Natural killer cell (primary cell): ENCODE data around the gene TENM4. TPM values are rescaled to one million over a fixed set of nuclear protein-coding genes. Genes with fewer than 3 reads are reported as not detected.

ENCODE experiments used
- ATAC-seq, 3 donors: fragments of 150-1000 bp in 2 of 3; fragments of 200-7000 bp in 1 of 3; cut with Tn5 transposase; 1 replicate in 1 of 3; 2 replicates in 2 of 3; pipeline ENCODE4 v1.10.0; 2021; ENCODE audit warnings: mild to moderate bottlenecking in 2 of 3, moderate library complexity in 2 of 3
- DNase-seq, 2 donors: peaks; one replicate each; pipeline versions ENCODE4 v3.0.0 to v3.0.0-alpha.2; 2013 to 2021; ENCODE audit warnings: mixed read lengths in 1 of 2
- H3K27ac ChIP-seq: one replicate; pipeline ENCODE4 v1.5.1; 2013; ENCODE audit warnings: mild to moderate bottlenecking, low read length
- H3K27me3 ChIP-seq: one replicate; pipeline ENCODE4 v1.6.1; 2013; ENCODE audit warnings: low read length; ENCODE audit not compliant: control insufficient read depth, insufficient read depth
- H3K36me3 ChIP-seq: one replicate; pipeline ENCODE4 v1.6.1; 2013; ENCODE audit warnings: low read length; ENCODE audit not compliant: control insufficient read depth, insufficient read depth
- H3K4me1 ChIP-seq: one replicate; pipeline ENCODE4 v1.6.1; 2013; ENCODE audit warnings: low read length; ENCODE audit not compliant: control insufficient read depth, insufficient read depth
- H3K4me3 ChIP-seq: one replicate; pipeline ENCODE4 v1.5.1; 2013; ENCODE audit warnings: low read length
- H3K9me3 ChIP-seq: one replicate; pipeline ENCODE4 v1.6.1; 2013; ENCODE audit warnings: low read length; ENCODE audit not compliant: control insufficient read depth, insufficient read depth
- H3K27ac Mint-ChIP-seq, 2 donors: one replicate each; pipeline ENCODE4 v1.8.0; 2022; ENCODE audit warnings: mild to moderate bottlenecking in 2 of 2, mixed read lengths in 2 of 2, moderate library complexity in 1 of 2
- H3K27me3 Mint-ChIP-seq, 2 donors: one replicate each; pipeline ENCODE4 v1.8.0; 2022; ENCODE audit warnings: low read depth in 2 of 2, mixed read lengths in 2 of 2
- H3K36me3 Mint-ChIP-seq: one replicate; pipeline ENCODE4 v1.8.0; 2022; ENCODE audit warnings: mixed read lengths
- H3K4me1 Mint-ChIP-seq, 2 donors: one replicate each; pipeline ENCODE4 v1.8.0; 2022; ENCODE audit warnings: mixed read lengths in 2 of 2
- H3K4me3 Mint-ChIP-seq: one replicate; pipeline ENCODE4 v1.8.0; 2022; ENCODE audit warnings: mild to moderate bottlenecking, moderate library complexity, mixed read lengths
- H3K9me3 Mint-ChIP-seq, 2 donors: one replicate each; pipeline ENCODE4 v1.8.0; 2022; ENCODE audit warnings: mixed read lengths in 2 of 2
- WGBS: methylation state at CpG from one replicate; pipeline ENCODE4 v1.1.7; 2013; ENCODE audit warnings: missing lambda C conversion rate; ENCODE audit not compliant: insufficient coverage; 5-methylcytosine and 5-hydroxymethylcytosine counted together
- intact Hi-C: fragments of 100-400 bp; cut with micrococcal nuclease; formaldehyde crosslinking; loops from one replicate; pipeline ENCODE4 v1.14.2; 2022
- total RNA-seq, 4 donors: library from RNA; stranded (reverse); fragments of 120-200 nt in 1 of 4; gene quantifications; one replicate each; pipeline versions ENCODE4 v1.2.3 to v1.2.4, GENCODE V29; 2013 to 2022
- TF ChIP-seq, protein P1 (sequence below): fragments of 200-600 bp; IDR thresholded peaks from one replicate; pipeline ENCODE4 v1.8.0; 2022; ENCODE audit warnings: antibody characterized with exemption

TENM4 gene
- total RNA-seq, 3 donors from 2014 or later (not counting 1 experiment from before 2014, with no cell fraction given), result 0.63 to 0.75 TPM; not detected in 1

DNA sequence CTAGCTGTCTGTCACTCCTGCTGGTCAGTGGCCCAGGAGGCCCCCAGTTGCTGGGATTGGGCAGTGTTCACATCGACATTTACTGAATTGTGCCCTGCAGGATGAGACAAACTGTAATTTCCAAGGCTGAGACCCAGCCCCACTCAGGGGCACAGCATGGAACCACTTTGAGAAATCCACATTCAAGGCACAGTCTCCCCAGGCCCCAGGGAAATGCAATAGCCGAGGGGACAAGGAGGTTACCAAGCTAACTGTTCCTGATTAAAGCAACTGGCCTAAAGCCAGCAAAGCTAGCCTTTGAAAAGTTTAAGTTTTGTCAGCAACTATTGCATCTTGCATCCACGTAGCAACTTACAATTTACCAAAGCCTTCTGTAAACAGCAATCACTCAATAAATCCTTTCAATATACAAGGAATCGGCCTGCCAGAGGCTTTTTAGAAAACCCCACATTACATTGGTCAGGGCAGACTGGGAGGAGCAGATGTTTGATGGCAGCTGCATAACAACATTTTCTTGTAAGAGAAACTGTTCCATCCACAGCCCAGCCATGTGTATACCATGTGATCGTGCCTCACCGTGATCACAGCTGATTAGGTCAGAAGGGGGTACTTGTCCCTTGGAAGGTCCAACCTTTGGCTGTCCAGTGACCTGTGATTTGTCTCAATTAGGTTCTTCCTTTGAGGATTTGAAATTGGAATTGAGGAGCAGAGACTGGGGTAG lies 103.9 kb downstream of the TENM4 start:
- ATAC-seq (no peak), DNase-seq (no peak)
- no peaks in the 10 kb centered on the region for H3K27me3 Mint-ChIP-seq
- Histone ChIP-seq H3K4me3 (no peak overlapping the region), H3K36me3 (no peaks in the 10 kb centered on the region), H3K27ac (no peak overlapping the region), H3K27me3 (no peaks in the 10 kb centered on the region), H3K9me3 (no peaks in the 10 kb centered on the region), H3K4me1 (no peaks in the 10 kb centered on the region)
- intact Hi-C loops, result no loop called here
- 83% methylated on average over 6 of the region's 6 CpGs for WGBS
- H3K9me3 Mint-ChIP-seq, result peaks cover 0 to 4% of the 10 kb centered on the region in 2 donors
- H3K4me1 Mint-ChIP-seq, result no peaks in the 10 kb centered on the region
- no peak overlapping the region for H3K4me3 Mint-ChIP-seq
- H3K36me3 Mint-ChIP-seq, result no peaks in the 10 kb centered on the region
- TF ChIP-seq, protein P1, sequence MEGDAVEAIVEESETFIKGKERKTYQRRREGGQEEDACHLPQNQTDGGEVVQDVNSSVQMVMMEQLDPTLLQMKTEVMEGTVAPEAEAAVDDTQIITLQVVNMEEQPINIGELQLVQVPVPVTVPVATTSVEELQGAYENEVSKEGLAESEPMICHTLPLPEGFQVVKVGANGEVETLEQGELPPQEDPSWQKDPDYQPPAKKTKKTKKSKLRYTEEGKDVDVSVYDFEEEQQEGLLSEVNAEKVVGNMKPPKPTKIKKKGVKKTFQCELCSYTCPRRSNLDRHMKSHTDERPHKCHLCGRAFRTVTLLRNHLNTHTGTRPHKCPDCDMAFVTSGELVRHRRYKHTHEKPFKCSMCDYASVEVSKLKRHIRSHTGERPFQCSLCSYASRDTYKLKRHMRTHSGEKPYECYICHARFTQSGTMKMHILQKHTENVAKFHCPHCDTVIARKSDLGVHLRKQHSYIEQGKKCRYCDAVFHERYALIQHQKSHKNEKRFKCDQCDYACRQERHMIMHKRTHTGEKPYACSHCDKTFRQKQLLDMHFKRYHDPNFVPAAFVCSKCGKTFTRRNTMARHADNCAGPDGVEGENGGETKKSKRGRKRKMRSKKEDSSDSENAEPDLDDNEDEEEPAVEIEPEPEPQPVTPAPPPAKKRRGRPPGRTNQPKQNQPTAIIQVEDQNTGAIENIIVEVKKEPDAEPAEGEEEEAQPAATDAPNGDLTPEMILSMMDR, result no peak
- H3K27ac Mint-ChIP-seq, result no peak overlapping the region

DNA sequence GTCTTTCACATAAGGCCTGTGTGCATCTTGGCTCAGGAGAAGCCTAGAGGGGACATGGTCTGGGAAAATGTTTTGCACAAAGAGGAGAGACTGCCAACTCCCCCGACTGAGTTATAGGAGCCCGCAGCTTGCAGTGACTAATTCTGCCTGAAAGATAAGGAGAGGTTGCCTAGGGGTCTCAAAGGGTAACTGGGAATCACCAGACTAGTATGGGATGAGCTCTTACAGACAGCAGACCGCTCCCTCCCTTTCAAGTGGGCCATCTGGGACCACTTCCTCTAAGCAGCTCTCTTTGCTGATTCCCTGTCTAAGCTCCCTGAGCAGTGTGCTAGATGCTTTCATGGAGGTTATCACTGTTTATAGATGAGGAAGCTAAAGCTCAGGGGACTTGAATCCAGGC lies 105.1 kb downstream of the TENM4 start:
- Histone ChIP-seq H3K9me3 (no peaks in the 10 kb centered on the region), H3K4me1 (no peaks in the 10 kb centered on the region), H3K27me3 (no peaks in the 10 kb centered on the region), H3K4me3 (no peak overlapping the region), H3K27ac (no peak overlapping the region), H3K36me3 (no peaks in the 10 kb centered on the region)
- DNase-seq (no peak), ATAC-seq (no peak)
- Mint-ChIP-seq H3K27me3 (no peaks in the 10 kb centered on the region), H3K27ac (no peak overlapping the region), H3K4me1 (no peaks in the 10 kb centered on the region), H3K4me3 (no peak overlapping the region), H3K36me3 (no peaks in the 10 kb centered on the region), H3K9me3 (peaks cover 0 to 4% of the 10 kb centered on the region in 2 donors)
- intact Hi-C loops, result no loop called here
- 64% methylated on average over 3 of the region's 3 CpGs for WGBS
- TF ChIP-seq, protein P1, result no peak

DNA sequence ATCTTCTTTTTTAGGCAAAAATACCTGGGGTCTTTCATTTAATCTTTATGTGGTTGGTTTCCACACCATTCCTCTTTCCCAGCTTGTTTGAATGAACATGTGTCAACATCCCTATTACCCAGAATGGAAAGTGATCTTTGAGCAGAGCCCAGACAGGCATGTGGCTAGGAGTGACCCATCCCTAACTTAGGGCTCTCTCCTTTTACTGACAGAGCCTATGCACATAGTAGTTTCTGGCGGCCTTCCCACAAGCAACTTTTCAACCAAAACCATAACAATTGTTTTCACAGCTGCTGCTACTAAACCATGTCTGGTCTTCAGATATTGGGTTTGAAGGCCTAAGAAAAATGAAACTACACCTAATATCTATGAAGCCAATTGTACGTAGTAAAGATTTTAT lies 107.5 kb downstream of the TENM4 start:
- H3K36me3 Mint-ChIP-seq, result no peaks in the 10 kb centered on the region
- no peak overlapping the region for H3K4me3 Mint-ChIP-seq
- H3K4me3 ChIP-seq, result no peak overlapping the region
- no peak overlapping the region for H3K27ac Mint-ChIP-seq
- intact Hi-C loops, result no loop called here
- H3K4me1 Mint-ChIP-seq, result no peaks in the 10 kb centered on the region
- no peaks in the 10 kb centered on the region for H3K9me3 ChIP-seq
- no peak overlapping the region for H3K27ac ChIP-seq
- ATAC-seq (no peak), DNase-seq (no peak)
- H3K9me3 Mint-ChIP-seq, result peaks cover 0 to 7% of the 10 kb centered on the region in 2 donors
- H3K27me3 Mint-ChIP-seq, result no peaks in the 10 kb centered on the region
- 71% methylated on average over 1 of the region's 2 CpGs for WGBS
- no peaks in the 10 kb centered on the region for H3K27me3 ChIP-seq
- no peaks in the 10 kb centered on the region for H3K4me1 ChIP-seq
- TF ChIP-seq, protein P1, result no peak
- no peaks in the 10 kb centered on the region for H3K36me3 ChIP-seq

DNA sequence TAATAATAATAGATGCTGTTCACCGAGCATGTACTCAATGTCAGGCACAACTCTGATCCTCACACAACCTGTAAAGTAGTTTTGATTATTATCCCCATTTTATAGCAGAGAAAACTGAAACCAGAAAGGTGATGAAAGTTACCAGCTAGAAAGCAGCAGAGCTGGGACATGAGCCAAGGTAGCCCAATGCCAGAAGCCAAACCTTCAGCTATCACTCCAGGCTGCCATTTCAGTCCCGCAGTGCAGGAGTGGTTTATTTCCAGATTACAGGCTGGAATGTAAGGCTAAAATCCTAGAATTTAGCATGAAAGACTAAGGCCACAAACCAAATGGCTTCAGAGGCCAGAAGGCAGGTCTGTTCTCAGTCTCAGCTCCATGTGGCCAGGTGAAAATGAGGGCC lies 108.8 kb downstream of the TENM4 start:
- Histone ChIP-seq H3K27ac (no peak overlapping the region), H3K27me3 (no peaks in the 10 kb centered on the region), H3K9me3 (no peaks in the 10 kb centered on the region), H3K36me3 (no peaks in the 10 kb centered on the region), H3K4me1 (no peaks in the 10 kb centered on the region), H3K4me3 (no peak overlapping the region)
- intact Hi-C loops, result no loop called here
- H3K4me1 Mint-ChIP-seq, result no peaks in the 10 kb centered on the region
- TF ChIP-seq, protein P1, result no peak
- peaks cover 0 to 7% of the 10 kb centered on the region in 2 donors for H3K9me3 Mint-ChIP-seq
- ATAC-seq (no peak), DNase-seq (no peak)
- no peak overlapping the region for H3K4me3 Mint-ChIP-seq
- no peaks in the 10 kb centered on the region for H3K27me3 Mint-ChIP-seq
- 55% methylated on average over 1 of the region's 2 CpGs for WGBS
- no peak overlapping the region for H3K27ac Mint-ChIP-seq
- no peaks in the 10 kb centered on the region for H3K36me3 Mint-ChIP-seq
